Measurements from ENCODE around the gene NEDD4L.

Gene NEDD4L

GRCh38 chr18:58188996-58189395 lies 145.0 kb downstream of the NEDD4L start:
- no peak for DNase-seq

DNA sequence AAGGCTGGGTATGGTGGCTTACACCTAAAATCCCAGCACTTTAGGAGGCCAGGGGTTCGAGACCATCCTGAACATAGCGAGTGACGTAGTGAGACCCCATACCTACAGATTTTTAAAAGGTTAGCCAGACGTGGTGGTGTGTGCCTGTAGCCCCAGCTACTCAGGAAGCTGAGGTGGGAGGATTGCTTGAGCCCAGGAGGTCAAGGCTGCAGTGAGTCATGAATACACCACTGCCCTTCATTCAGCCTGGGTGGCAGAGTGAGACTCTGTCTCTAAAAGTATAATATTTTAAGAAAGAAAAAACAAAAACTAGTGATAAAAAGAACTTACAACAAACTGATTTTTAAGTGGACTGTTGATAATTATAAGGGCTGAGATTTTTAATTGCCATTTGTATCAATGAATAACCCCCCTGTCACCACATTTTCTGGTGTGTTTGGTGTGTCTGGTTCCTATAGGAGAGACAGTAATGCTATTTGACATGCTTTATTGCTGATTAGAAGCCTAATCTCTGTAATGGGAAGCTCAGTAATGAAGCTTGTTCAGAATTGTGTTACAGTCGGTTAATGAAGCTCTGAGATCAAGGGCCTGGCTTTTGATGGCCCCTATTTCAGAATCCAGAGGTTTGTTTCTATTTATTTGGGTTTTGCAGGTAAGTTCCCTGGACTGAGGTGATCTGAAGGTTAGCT lies 147.0 kb downstream of the NEDD4L start:
- DNase-seq = no peak

- no peak for DNase-seq
These were observed 147.6 kb downstream of the NEDD4L start for GRCh38 chr18:58191626-58192025.

DNA sequence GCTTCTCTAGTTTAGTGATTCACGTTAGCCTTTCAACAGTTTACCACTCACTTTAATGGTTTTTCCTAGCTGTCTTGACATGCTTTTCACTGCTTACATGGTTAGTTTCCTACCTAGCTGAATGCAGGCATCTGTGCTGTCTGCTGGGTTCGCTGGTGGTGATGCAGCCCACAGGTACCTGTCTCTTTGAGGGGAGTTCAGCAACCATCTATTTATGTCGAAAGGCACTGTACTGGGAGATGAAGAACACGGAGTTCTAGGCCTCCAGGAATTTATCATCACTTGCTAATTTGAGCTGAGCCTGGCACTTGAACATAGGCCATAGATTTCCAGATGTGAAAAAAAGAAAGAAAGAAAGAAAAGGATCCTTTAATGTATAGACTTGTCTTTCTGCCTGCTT lies 148.5 kb downstream of the NEDD4L start:
- no peak for DNase-seq

DNA sequence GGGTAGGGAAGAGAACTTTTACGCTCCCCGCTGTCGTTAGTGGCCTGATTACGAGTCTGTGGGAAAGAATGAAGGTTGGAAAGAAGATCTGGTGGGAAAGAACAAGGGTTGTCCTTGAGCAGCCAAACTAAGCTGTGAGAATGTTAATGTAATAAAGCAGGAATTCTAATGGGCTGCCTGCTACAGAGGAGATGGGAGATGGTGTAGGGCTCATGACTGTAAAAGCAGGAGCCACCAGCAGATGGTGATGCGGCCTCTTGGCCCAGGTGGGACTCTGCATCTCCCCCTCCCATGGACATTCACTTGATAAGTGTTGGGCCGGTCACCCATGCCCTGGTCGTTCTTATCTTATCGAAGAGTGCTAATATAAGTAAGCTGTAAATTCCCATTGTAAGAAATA lies 150.0 kb downstream of the NEDD4L start:
- no peak for DNase-seq

DNA sequence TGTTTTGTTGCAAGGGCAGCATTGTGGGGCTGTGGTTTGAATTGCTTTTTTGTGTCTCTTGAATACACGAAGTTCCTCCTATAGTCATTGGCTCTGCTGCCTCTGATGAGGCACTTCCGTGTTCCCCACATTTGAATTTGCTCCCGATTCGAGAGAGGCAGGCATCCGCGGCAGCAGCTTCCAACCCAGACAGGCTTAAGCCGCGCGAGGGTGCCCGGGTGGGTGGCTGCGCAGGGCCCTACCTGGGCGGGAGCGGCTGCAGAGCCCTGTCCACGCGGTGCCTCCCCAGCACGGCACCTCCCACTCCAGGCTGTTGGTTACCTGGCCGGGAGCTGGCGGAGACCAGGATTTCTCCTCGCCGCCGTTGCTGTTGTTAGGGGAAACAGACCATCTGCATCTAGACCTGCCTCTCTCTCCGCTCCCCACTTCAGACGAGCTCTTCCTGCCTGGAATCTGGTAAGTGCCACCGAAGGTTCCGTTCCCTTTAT lies 151.3 kb downstream of the NEDD4L start:
- DNase-seq = peak; percentile 20

GRCh38 chr18:58196164-58196563 lies 152.1 kb downstream of the NEDD4L start:
- no peak for DNase-seq

DNA sequence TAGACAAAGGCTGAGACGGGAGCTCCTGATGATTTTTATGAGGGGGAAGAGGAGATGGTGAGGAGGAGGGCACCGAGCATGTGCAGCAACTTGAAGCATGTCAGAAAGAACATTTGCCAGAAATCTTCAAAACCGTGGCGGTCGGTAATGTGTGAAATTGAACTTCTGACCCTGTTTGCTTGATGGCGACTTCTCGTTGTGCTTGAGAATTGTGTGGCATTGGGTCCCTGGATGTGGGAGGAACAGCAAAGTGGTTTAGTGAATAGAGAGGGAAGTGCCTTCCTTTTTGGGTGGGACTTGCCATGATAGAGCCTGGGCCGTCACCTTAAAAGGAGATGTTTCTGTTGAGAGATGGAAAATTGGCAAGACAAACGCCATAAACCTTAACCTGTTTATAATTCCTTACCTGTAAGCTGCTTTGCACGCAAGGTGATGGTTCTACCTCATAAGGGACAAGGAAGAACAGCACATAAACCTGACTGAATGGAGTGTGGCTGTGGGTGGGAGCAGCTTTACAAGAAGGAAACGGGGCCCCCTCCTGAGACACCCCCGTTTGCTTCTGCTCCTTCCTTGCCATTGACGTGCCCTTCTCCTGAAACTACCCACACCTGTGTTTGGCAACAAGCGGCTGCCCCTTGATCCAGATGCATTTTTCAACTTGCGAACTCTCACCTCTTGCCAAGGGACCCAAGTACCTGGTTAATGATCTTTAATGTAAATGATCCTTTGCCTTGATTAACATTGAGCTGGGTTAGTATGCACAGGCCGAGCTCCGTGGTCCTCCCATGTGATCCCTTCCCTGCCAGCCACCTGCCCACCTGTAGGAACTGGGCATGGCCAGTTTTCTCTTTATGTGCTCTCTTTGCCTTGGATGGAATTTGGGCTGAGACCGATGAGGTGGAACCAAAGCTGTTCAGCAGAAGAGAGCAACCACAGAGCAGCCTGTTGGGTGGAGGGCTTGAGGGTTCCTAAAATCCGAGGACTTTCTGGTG lies 153.2 kb downstream of the NEDD4L start:
- DNase-seq = no peak

DNA sequence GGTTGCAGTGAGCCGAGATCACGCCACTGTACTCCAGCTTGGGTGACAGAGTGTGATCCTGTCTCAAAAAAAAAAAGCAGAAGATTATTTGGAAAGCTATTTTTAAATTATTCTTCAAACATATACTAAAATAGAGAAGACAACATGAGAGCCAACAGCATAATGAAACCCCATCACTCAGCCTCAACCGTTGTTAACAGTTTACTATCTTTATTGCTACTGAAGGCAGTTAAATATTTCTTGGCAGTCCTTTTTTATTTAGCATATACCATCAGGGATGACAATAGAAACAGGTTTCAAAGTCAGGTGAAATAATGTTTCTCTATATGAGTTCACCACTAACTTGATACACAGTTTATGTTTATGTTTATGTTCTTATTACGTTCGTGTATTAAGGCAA lies 157.2 kb downstream of the NEDD4L start:
- no peak for DNase-seq

DNA sequence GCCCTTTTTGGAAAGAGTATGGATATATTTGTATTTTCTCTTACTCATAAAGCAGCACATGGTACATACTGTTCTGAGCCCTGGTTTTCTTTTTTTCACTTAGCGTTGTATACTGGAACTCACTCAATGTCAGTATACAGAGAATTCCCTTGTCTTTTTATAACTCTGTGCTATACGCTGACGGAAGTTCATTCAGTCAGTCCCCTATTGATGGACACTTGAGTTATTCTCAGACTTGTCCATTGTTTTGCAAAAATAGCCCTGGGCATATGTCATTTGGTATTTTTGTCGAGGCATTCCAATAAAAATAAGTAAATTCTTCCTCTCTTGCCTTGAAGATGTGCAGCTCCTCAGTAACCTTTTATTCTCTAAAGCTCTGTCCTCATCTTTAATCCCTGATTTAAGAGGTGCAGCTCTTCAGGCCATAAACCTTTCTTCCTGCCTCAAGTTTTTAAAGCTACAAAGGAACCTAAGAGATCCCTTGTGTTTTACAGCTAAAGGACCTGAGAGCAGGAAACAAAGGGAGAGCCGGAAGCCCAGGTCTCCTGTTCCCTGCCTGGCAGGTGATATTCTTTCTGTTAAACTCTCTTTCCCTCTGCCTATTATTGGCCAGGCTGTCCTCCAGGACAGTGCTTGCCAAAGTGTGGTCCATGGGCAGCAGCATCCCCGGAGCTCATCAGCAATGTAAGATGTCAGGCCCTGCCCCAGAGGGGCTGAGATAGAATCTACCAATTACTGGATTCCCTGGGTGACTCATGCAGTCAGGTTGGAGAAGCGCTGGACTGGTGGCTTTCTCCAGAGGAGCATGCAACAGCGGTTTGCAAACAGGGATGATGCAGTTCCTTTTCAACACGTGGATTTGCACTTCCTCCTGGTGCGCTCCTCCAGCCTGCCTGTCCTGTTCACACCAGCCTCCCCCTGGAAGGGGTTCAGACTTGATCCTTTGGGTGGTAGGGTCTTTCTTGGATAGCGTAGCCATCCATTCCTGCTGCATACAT lies 158.0 kb downstream of the NEDD4L start:
- no peak for DNase-seq

DNA sequence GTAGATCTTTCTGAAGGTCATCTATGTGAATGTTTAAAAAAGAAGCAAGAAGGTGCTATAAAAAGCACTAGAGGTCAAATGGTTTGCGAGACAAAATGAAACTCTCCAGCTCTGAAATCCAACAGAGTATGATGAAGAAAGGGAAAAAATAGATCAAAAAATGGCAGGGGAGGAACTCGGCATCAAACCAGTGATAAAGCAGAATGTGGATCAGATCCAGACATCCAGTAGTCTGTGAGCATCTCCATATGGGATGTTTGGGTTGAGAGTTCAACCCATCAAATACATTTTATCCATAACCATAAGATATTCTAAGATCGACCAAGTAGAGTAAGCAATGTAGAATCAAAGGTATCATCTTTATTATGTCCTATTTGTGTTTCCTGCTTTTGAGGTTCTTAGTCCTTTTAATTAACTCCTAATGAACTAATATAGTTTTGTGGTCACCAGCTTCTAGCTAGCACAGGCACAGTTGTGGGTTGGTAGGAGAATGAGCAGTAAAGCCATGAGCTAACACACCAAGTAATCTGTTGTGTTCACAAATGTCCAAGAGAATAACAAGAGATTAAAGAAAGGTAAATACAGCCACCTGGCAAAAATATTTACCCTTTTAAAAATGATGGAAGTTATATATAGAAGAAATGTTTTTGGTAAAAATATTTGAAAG lies 160.9 kb downstream of the NEDD4L start:
- no peak for DNase-seq

GRCh38 chr18:58205443-58206160 lies 161.6 kb downstream of the NEDD4L start:
- no peak for DNase-seq

- DNase-seq = no peak
These were observed 163.6 kb downstream of the NEDD4L start for GRCh38 chr18:58207520-58208152.

DNA sequence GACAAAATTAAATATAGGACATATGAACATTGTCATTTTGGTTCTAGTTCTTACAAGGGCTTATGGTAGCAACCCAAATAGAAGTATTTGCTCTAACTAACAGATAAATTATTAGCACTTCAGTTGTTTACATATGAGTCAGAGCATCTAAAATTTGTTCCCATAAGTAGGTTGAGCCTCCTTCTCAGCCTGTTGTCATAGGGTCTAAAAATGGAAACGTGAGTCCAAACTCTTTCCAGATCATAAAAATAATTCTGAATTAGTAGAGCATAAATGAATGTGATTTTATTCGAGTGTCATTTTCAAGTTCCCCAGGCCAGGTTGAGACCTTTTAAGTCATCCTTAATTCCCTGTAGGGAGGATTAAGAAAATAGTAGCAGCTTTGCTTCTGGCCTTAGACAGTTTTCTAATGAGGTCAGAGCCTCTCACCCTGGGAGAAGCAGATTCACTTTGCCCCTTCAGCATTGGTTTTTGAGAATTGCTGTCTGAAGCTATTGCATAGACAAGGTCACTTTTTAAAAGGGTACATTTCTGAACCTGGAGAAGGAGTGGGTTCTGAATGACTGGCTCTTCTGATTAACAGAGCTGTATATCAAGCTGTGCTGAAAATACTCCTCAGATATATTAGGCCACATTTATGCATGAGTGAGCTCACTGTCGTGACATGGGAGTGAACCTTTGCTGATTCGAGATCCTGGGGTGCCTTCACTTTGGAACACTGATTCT lies 164.3 kb downstream of the NEDD4L start:
- no peak for DNase-seq

- DNase-seq = no peak
These were observed 165.3 kb downstream of the NEDD4L start for GRCh38 chr18:58209326-58209725.

DNA sequence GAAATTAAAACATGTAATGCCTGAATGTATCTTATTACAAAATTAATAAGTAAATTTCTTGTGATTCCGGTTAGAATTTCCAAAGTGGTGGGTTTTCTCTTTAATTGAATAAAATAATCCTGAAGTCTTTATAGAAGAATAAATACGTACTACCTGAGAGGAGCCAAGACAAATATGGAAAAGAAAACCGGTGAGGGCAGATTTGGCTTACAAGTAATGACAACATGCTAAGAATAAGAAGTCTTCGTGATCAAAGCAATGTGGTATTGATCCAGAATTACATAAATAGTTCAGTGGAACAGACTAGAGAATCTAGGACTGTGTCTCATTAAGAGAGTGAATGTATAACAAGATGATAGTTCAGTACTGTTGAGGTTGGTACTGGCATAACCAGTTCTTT lies 167.5 kb downstream of the NEDD4L start:
- DNase-seq = no peak

DNA sequence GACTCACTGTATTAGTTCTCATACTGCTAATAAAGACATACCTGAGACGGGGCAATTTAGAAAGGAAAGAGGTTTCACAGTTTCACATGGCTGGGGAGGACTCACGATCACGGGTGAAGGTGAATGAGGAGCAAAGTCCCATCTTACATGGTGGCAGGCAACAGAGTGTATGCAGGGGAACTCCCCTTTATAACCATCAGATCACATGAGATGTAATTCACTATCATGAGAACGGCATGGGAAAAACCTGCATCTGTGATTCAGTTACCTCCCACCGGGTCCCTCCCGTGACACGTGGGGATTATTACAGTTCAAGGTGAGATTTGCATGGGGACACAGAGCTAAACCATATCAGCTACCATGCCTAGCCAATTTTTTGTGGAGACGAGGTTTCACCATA lies 168.2 kb downstream of the NEDD4L start:
- DNase-seq = no peak

- no peak for DNase-seq
These were observed 169.4 kb downstream of the NEDD4L start for GRCh38 chr18:58213440-58213839.

DNA sequence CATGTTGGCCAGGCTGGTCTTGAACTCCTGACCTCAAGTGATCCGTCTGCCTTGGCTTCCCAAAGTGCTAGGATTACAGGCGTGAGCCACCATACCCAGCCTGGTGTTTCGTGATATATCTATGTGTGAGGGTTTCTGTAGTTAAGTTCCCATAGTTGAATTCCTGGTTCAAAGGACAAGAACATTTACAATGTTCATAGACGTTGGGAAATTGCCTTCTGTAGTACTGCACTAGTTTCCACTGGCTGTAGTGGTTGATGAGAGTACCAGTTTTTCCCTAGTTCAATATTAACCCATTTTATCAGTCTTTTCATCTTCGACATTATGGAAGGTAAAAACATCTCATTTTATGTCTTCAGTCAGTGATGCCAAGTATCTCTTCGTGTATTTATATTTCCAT lies 171.0 kb downstream of the NEDD4L start:
- DNase-seq = no peak

GRCh38 chr18:58216071-58216481 lies 172.1 kb downstream of the NEDD4L start:
- no peak for DNase-seq

Data from hematopoietic multipotent progenitor cell treated with erythropoietin and hydrocortisone succinate and interleukin-3 and kit ligand, for 8 days (in vitro differentiated cells).